IPS-NIHi7 (cell line): ENCODE results near the gene SCGB1C2.
"Not testable (repeated sequence)": the region's sequence is repeated elsewhere in the genome, so short reads cannot be mapped to it uniquely, and the experiment has no call there.

ENCODE experiments used
- DNase-seq: peaks from one replicate; pipeline ENCODE4 v3.0.0; 2012; ENCODE audit warnings: mixed read lengths; ENCODE audit errors: extremely low spot score

The SCGB1C2 gene

GRCh38 chr17:137166-137807, at the start of gene SCGB1C2:
Gene SCGB1C2, plus strand, starts transcription at chr17:137569. Its CDS starts 22 bp downstream, at chr17:137591.
- DNase-seq = not testable (repeated sequence)

DNA sequence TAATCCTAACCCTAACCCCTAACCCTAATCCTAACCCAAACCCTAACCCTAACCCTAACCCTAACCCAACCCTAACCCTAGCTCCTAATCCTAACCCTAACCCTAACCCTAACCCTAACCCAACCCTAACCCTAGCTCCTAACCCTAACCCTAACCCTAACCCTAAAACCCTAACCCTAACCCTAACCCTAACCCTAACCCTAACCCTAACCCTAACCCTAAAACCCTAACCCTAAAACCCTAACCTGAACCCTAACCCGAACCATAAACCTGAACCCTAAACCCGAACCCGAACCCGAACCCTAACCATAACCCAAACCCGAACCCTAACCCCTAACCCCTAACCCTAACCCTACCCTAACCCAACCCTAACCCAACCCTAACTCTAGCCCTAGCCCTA, 24.3 kb upstream of the SCGB1C2 start:
- not testable (repeated sequence) for DNase-seq

GRCh38 chr17:118339-118917, 18.9 kb upstream of the SCGB1C2 start:
- not testable (repeated sequence) for DNase-seq

- DNase-seq = not testable (repeated sequence)
Observed at GRCh38 chr17:133932-134331, 3.4 kb upstream of the SCGB1C2 start.

DNA sequence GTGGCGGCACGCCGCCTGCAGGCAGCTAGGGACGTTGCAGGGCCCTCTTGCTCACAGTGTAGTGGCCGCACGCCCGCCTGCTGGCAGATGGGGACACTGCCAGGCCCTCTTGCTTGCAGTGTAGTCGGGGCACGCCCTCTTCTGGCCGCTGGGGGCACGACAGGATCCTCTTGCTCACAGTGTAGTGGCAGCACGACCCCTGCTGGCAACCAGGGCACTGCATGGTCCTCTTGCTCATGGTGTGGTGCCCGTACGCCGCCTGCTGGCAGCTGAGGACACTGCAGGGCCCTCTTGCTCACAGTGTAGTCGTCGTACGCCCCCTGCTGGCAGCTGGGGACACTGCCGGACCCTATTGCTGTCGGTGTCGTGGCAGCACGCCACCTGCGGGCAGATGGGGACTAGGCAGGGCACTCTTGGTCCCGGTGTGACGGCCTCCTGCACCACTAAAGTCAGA, 3.0 kb upstream of the SCGB1C2 start:
- DNase-seq = not testable (repeated sequence)

DNA sequence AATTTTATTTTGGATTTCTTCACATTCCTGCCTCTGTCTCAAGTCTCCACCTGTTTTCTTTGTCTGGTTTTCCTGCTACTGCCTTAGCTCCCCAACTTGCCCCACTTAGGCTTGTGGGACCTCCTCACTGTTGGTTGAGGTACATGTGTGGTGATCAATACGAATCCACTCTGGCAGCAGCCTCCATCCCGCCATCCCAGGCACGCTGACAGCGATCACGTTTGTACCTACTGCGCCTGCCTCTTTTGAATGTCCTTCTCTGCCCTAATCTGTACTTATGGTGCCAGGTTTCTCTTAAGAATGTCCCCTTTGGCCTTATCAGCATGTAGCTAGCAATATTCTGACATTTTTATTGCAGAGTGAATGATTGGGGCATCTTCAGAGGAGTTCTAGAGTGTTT, 2.3 kb upstream of the SCGB1C2 start:
- not testable (repeated sequence) for DNase-seq

- not testable (repeated sequence) for DNase-seq
Observed at GRCh38 chr17:135895-136294, 1.5 kb upstream of the SCGB1C2 start.

DNA sequence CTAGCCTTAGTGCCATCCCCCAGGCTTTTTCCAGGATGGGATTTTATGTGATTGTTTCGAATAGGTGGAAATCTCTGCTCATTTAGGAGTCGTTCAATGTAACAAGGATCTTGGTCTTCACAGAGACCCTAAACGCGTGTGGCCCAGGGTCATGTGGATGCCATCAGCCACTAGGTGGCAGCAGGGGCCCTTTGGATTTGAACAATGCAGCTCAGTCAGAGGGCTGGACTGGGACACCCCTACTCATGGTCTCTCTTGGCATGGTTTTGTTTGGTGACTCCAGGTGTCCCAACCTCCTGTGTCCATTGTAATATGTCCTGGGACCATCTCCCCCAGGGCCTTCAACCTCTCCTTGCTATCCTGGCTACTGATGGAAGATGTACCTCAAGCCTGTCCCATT, 838 bp upstream of the SCGB1C2 start:
- not testable (repeated sequence) for DNase-seq

GRCh38 chr17:139401-140205, 2.2 kb downstream of the SCGB1C2 start:
- DNase-seq = not testable (repeated sequence)

DNA sequence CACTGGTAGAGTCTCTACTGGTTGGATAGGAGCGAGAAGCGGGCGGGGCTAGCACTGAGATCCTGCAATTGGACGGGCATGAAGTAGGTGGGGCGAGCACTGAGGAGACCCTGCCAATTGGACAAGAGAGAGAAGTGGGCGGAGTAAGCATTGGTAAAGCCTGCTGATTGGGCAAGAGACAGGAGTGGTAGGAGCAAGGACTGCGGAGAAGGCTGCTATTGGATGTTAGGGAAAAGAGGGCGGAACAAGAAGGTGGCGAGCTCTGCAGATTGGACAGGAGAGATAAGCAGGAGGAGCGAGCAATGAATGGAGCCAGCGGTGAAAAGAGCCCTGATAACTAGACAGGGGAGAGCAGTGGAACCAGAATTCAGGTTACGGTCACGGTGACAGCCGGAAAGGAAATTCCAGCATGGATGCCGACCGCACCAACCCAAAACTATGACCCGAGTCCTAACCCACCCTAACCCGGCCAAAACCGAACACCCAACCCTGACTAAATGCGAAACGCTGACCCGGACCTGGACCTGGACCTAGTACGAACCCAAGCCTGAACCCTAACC, 4.8 kb downstream of the SCGB1C2 start:
- no peak for DNase-seq

GRCh38 chr17:142876-143784, 5.8 kb downstream of the SCGB1C2 start:
- DNase-seq = no peak

DNA sequence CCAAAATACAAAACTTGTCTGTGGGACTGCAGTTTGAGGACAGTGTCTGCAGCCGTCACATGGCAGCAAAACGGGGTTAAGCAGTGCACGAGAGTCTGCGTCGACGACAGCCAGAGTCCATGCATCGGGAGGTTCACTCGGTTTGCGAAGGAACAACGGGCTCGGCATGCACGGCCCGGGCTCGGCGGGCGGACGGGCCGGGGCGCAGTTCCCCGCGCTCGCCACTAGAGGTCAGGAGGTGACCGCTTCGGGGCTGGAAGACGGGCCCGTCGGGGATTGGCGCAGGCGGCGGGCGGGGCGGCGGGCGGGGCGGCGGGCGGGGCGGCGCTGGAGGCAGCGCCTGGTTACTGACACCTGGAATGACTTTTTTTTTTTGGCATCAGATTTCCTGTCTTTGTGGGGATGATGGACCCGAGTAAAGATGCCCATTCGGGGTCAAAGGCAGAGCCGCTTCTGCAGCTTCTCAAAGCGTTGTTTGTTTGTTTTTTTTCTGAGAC, 6.5 kb downstream of the SCGB1C2 start:
- peak; percentile 98 for DNase-seq

DNA sequence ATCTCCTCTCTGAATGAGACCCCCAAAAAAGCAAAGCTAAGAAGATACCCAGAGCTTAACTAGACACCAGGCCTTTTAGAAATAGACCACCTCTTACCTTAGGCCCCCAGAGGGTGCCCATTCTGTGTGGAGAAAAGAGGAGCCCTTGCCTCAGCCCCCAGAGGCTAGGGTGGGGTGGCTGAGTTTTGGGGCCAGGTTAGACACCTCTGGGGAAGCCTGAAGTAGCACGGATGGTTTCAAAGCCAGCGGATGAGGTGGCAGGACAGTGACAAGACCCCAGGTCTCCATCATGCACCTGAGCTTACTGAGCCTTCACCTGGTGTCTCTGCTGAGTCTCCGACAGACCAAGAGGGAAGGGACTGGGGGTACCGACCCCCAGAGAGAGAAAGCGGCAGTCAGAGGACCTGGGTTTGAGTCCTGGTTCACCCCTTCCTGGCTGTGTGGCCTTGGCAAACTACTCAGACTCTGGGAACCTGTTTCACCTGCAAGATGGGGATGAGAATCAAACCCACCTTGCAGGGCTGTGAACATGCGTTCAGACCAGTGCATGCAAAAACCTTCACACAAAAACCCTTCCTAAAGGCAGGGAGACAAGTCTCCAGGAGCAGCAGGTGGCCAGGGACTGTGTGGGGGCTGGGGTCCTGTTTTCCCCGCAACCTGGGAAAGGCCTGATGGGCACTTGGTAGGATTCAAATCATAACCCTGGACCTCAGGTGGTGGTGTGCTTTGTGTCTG, 7.7 kb downstream of the SCGB1C2 start:
- no peak for DNase-seq

DNA sequence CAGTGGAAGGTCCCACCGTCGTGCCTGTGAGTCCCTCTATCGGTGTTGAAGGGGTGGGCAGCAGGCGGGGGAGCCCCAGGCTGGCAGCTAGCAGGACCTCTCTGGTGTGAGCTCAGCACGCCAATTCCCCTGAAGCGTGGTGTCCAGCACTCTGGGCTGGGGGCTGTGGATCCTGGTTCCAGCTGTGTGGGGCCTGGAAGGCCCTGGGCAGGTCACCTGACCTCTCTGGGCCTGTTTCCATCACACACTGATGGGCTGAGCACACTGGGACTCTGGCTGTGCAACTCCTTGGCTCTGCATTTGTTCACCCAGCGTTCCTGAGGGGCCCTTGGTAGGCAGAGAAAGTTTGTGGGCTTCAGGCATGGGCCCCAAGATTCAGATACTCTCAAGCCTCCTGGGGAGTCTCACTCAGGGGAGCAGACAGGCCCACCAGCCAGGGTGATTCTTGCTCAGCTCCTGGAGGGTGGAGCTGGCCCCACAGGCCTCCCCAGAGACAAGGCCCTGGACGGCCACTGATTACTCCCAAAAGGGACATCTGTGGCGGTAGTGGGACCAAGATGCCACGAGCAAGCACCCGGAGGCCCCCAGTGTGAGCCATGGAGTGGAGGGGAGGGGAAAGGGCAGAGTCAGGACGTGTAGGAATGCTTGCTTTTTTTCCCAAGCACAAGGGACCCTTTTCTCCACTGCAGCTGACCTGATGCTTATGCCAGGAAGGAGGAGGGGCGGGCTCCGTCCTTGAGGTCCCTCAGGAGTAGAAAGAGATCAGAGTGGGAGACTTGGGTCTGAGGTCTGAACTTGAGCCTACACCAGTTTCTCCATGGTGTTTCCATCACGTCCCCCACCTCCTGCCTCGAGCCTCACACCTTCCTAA, 8.5 kb downstream of the SCGB1C2 start:
- DNase-seq = no peak

- no peak for DNase-seq
Observed at GRCh38 chr17:146546-146945, 9.2 kb downstream of the SCGB1C2 start.

DNA sequence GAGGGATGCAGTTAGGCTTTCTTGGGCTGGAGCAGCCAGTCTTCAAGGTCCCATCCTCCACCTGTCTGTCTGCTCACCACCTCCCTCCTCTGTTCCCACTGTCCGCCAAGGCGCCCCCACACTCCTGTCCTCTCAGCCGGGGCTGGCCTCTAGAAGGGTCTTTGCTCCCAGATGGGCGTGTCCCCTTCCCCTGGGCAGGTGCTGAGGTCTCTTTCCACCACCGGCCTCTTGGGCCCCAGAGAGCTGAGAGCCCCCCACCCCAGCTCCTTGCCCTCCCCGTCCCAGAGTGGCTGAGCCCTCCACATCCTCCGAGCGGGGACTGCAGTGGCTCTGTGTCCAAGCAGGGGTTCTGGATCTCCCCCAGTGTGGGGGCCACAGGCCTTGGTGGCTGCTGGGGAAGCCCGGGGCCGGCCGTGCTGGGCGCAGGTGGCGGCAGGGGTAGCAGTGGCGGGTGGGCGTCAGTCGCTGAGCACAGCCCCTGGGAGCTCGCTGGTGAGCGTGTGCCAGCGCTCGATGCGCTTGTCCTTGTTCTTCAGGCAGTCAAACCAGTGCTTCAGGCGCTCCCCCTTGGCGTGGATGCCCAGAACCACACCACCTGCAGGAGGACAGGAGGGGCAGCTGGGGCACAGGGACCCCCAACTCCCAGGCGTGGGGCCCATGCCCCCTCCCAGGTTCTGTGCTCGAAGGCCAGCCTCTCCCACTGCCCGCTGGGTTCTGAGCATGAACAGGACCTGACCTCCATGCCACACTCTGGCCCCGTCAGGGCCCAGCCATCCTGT, 9.8 kb downstream of the SCGB1C2 start:
- no peak for DNase-seq

DNA sequence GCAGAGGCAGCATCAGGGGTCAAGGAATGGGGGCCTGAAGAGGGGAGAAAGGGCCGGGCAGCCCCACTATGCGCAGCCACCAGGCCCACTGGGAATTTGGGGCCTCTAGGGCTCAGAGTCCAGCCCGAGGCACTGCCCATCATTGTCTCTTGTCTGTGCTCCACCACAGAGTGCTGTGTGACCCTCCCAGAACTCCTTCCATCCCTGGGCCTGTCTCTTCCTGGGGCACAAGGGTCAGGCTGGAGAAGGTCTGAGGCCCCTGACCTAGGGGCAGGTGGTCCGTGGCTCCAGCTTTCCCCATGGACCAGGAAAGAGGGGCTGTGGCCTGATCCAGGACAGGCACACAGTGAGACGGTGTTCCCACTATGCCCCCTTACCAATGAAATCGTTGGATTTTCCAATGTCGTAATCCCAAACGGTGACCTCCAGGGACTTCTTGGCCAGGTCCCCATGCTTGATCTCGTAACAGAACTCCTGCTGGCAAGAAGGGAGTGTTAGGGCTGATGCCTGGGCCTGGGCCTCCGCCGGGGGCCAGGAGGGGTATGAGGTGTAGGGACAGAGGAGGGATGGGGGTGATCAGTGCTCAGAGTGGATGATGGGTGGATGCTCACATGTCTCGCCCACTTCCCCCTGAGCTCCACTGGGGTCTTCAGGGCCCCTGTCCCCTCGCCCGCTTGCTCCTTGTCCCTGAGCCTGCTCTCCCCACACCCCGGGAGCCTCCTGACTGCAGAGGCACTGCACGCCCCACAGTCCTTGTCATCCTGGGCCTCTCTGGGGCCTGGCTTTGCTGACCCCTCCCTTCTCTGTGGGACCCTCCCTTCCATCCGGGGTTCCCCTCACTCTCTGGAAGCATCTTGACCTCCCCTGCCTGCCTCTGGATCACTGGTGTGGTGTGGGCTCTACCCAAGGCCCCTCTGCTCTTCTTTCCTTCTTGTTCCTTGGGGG, 10.7 kb downstream of the SCGB1C2 start:
- DNase-seq = no peak
